ENCODE measurements around the gene SETSIP. TPM values are rescaled to one million over a fixed set of nuclear protein-coding genes. Genes with fewer than 3 reads are reported as not detected.

SETSIP gene
- total and polyA plus RNA-seq, 2 donors (not counting 1 experiment from before 2014, with no cell fraction given) = not detected

DNA sequence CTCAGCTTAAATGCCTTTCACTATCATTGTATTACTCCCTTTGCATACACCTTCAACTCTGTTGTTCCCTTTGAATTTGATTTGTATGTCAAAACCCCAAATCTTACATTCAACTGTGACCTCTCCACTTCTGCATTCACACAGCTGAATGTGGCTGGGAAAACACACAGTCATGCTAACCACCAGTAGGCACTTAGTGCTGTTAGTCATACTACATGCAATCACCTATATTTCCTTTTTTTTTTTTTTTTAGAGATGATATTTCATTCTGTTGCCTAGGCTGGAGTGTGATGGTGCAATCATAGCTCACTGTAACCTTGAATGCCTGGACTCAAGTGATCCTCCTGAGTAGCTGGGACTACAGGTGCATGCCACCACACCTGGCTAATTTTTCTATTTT lies 21.1 kb upstream of the SETSIP start:
- H3K4me2 ChIP-seq (replicated peaks; ENCODE audit: low read depth, low read length, poor library complexity, severe bottlenecking) = no peak overlapping the region
- no peaks in the 10 kb centered on the region for H3K27me3 Mint-ChIP-seq
- no peaks in the 10 kb centered on the region for H3K79me2 ChIP-seq (ENCODE audit: control insufficient read depth, insufficient read depth, low read length)
- ATAC-seq (ENCODE audit: low read depth) = no peak
- H3K27ac ChIP-seq (ENCODE audit: low read length in 2 of 2) = no peak overlapping the region
- H3K36me3 ChIP-seq (replicated peaks in 1 of 2; ENCODE audit: control extremely low read depth in 1 of 2, control insufficient read depth in 1 of 2, extremely low read depth in 1 of 2, insufficient read depth in 2 of 2, low read length in 1 of 2) = no peaks in the 10 kb centered on the region
- H3K27ac Mint-ChIP-seq = no peak overlapping the region
- CTCF ChIA-PET = no interaction called here
- H3K4me1 Mint-ChIP-seq = no peaks in the 10 kb centered on the region
- H3K9me3 Mint-ChIP-seq (ENCODE audit: insufficient read depth) = no peaks in the 10 kb centered on the region
- H3K4me3 ChIP-seq (ENCODE audit: control extremely low read depth in 1 of 5, extremely low read depth in 1 of 5, insufficient read depth in 1 of 5, low read depth in 2 of 5, low read length in 4 of 5) = no peak overlapping the region
- H3K4me1 ChIP-seq (ENCODE audit: control insufficient read depth in 2 of 2, insufficient read depth in 2 of 2, low read length in 2 of 2) = no peaks in the 10 kb centered on the region
- POLR2A ChIA-PET = no interaction called here
- no peak for DNase-seq
- H3K4me3 Mint-ChIP-seq = no peak overlapping the region
- H3K9me3 ChIP-seq (ENCODE audit: control extremely low read depth in 1 of 3, control insufficient read depth in 2 of 3, insufficient read depth in 1 of 3, low read length in 2 of 3) = no peaks in the 10 kb centered on the region
- no peak overlapping the region for H2AFZ ChIP-seq (ENCODE audit: insufficient read depth, low read depth, low read length, poor library complexity, severe bottlenecking)
- TF ChIP-seq, protein P1, sequence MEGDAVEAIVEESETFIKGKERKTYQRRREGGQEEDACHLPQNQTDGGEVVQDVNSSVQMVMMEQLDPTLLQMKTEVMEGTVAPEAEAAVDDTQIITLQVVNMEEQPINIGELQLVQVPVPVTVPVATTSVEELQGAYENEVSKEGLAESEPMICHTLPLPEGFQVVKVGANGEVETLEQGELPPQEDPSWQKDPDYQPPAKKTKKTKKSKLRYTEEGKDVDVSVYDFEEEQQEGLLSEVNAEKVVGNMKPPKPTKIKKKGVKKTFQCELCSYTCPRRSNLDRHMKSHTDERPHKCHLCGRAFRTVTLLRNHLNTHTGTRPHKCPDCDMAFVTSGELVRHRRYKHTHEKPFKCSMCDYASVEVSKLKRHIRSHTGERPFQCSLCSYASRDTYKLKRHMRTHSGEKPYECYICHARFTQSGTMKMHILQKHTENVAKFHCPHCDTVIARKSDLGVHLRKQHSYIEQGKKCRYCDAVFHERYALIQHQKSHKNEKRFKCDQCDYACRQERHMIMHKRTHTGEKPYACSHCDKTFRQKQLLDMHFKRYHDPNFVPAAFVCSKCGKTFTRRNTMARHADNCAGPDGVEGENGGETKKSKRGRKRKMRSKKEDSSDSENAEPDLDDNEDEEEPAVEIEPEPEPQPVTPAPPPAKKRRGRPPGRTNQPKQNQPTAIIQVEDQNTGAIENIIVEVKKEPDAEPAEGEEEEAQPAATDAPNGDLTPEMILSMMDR (IDR thresholded peaks at IDR 0.05) = no peak
- no peak for TF ChIP-seq EZH2 (IDR thresholded peaks at IDR 0.05; ENCODE audit: borderline replicate concordance, insufficient read depth, low read depth, low read length, poor library complexity, severe bottlenecking)
- no peaks in the 10 kb centered on the region for H4K20me1 ChIP-seq (ENCODE audit: control insufficient read depth, insufficient read depth, low read length, poor library complexity, severe bottlenecking)
- no peaks in the 10 kb centered on the region for H3K27me3 ChIP-seq (replicated peaks in 1 of 4; ENCODE audit: control extremely low read depth in 1 of 4, control insufficient read depth in 3 of 4, insufficient read depth in 4 of 4, low read length in 3 of 4)
- intact Hi-C loops (cut with micrococcal nuclease) = no loop called here
- H3K9ac ChIP-seq (ENCODE audit: low read length) = no peak overlapping the region

DNA sequence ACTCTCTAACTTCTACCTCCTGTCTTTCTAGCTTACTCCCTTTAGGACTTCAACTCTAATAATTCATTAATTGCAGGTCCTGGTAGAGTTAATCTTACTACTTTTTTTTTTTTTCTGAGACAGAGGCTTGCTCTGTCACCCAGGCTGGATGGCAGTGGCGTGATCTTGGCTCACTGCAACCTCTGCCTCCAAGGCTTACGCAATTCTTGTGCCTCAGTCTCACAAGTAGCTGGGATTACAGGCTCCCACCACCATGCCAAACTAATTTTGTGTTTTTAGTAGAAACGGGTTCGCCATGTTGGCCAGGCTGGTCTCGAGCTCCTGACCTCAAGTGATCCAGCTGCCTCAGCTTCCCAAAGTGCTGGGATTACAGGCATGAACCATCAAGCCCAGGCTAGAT lies 20.7 kb upstream of the SETSIP start:
- no peak overlapping the region for H3K27ac ChIP-seq (ENCODE audit: low read length in 2 of 2)
- no peak overlapping the region for H3K4me3 ChIP-seq (ENCODE audit: control extremely low read depth in 1 of 5, extremely low read depth in 1 of 5, insufficient read depth in 1 of 5, low read depth in 2 of 5, low read length in 4 of 5)
- TF ChIP-seq, protein P1 (IDR thresholded peaks at IDR 0.05) = no peak
- TF ChIP-seq EZH2 (IDR thresholded peaks at IDR 0.05; ENCODE audit: borderline replicate concordance, insufficient read depth, low read depth, low read length, poor library complexity, severe bottlenecking) = no peak
- H3K36me3 ChIP-seq (replicated peaks in 1 of 2; ENCODE audit: control extremely low read depth in 1 of 2, control insufficient read depth in 1 of 2, extremely low read depth in 1 of 2, insufficient read depth in 2 of 2, low read length in 1 of 2) = no peaks in the 10 kb centered on the region
- no peaks in the 10 kb centered on the region for H3K9me3 ChIP-seq (ENCODE audit: control extremely low read depth in 1 of 3, control insufficient read depth in 2 of 3, insufficient read depth in 1 of 3, low read length in 2 of 3)
- 98% methylated on average over 5 of the region's 5 CpGs for WGBS (ENCODE audit: insufficient coverage)
- no peaks in the 10 kb centered on the region for H3K27me3 ChIP-seq (replicated peaks in 1 of 4; ENCODE audit: control extremely low read depth in 1 of 4, control insufficient read depth in 3 of 4, insufficient read depth in 4 of 4, low read length in 3 of 4)
- Mint-ChIP-seq H3K9me3 (ENCODE audit: insufficient read depth) (no peaks in the 10 kb centered on the region), H3K4me1 (no peaks in the 10 kb centered on the region), H3K27me3 (no peaks in the 10 kb centered on the region), H3K27ac (no peak overlapping the region), H3K4me3 (no peak overlapping the region)
- H3K4me2 ChIP-seq (replicated peaks; ENCODE audit: low read depth, low read length, poor library complexity, severe bottlenecking) = no peak overlapping the region
- ChIA-PET CTCF (interaction anchor here (0.7 kb wide), 1 partner anchor 32 kb away, joined by 3 read pairs; no protein-coding TSS in a partner anchor), POLR2A (no interaction called here)
- DNase-seq (no peak), ATAC-seq (ENCODE audit: low read depth) (no peak)
- no peak overlapping the region for H3K9ac ChIP-seq (ENCODE audit: low read length)
- no peaks in the 10 kb centered on the region for H4K20me1 ChIP-seq (ENCODE audit: control insufficient read depth, insufficient read depth, low read length, poor library complexity, severe bottlenecking)
- intact Hi-C loops (cut with micrococcal nuclease) = no loop called here
- H3K4me1 ChIP-seq (ENCODE audit: control insufficient read depth in 2 of 2, insufficient read depth in 2 of 2, low read length in 2 of 2) = no peaks in the 10 kb centered on the region
- no peak overlapping the region for H2AFZ ChIP-seq (ENCODE audit: insufficient read depth, low read depth, low read length, poor library complexity, severe bottlenecking)
- no peaks in the 10 kb centered on the region for H3K79me2 ChIP-seq (ENCODE audit: control insufficient read depth, insufficient read depth, low read length)

All from B cell (primary cell).